HK-2 (cell line): ENCODE results near the gene DLAT.
"Not testable (repeated sequence)": the region's sequence is repeated elsewhere in the genome, so short reads cannot be mapped to it uniquely, and the experiment has no call there.

Experiments used
- DNase-seq: peaks from one replicate; pipeline ENCODE4 v3.0.0-alpha.2; 2018; ENCODE audit not compliant: unreplicated experiment

Gene DLAT

GRCh38 chr11:112024773-112025678 is at the start of gene DLAT:
TSS of gene DLAT (plus strand) at chr11:112025408. CDS start at chr11:112025473, 65 bp downstream.
- peak; percentile 67 for DNase-seq

DNA sequence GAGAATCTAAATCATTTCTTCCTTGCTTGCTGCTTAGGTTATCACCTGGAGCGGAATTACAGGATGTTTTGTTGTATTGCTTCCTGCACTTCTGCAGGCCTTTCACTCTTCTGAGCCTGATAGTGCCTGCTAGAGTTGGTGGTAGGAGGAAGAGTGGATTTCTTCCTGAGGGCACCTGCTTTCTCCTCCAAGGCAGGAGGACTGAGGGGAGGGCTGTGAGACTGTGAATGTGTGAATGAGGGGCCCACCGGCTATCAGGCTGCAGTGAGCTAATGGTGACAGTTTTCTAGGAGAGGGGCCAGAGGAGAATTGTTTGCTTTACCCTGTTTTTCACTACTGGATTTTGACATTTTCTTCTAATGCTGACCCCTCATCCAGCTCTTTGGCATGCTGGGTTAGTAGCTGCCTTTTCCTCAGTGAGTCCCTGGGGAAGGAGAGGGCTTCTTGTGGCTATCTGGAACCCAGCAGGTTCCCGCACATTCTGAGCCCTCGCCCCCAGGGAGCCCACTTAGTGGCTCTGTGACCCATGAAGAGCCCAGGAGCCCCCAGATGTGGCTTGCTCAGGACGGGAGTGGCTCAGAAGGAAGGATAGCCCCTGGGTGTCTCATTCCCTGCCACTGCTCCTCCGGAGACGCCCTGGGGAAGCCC is 49.0 kb upstream of the DLAT start:
- DNase-seq: no peak

DNA sequence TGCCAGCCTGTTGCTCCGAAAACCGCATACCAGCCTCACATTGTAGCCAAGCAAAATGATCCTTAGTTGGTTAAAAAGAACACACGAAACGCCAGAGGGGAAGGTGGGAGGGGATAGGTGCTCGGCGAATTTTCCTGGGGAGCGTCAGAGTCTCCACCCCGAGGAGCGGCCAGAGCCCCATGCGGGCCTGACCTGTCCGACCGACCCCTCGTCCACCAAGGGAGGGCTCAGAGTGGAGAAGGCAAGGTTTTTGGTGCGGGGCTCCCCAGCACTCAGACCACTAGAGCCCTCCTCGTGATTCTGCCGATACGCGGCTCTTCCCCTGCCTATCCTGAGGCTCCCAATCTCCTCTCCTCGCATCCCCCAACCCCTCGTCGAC is 48.5 kb upstream of the DLAT start:
- no peak for DNase-seq

- no peak for DNase-seq
Measured at GRCh38 chr11:111977146-111978027, 47.8 kb upstream of the DLAT start.

- no peak for DNase-seq
Measured at GRCh38 chr11:111978028-111978771, 47.0 kb upstream of the DLAT start.

GRCh38 chr11:111980062-111980461 is 45.1 kb upstream of the DLAT start:
- no peak for DNase-seq

DNA sequence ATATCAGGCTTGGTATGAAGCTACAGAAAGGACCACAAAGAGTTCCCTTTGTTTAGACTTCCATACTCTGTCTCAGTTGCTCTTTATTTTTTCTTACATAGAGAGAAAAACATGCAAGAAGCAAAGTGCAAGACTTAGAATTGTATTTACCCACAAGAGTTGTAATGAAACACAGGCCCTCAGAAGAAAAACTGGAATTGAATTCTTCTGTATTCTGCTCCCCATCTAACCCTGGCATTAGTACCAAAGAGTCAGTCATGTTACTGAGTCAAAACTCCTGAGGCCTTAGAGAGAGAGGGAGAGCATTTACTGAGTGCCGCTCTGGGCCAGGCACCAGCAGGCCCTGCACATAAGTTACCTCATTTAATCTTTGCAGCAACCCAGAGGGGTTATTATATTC is 43.9 kb upstream of the DLAT start:
- no peak for DNase-seq

DNA sequence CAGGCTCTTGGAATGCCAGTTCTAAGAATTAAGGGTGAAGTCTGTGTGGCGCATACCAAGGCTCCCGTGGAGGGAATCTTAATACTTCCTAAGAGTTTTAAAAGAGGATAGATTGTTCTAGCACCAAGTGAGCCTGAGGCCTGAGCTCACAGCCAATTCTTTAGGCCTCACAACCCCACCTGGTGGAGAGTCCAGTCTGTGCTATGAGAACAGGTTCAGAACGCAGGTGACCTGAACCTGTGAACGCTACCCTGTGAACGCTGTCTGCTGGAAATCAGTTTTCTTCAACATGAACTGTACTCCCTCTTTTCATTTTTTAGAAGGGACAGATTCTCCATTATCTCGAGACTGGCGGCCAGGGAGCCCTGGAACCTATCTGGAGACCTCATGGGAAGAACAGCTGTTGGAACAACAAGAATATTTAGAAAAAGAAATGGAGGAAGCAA is 43.2 kb upstream of the DLAT start:
- peak; percentile 26 for DNase-seq

GRCh38 chr11:111982541-111983186 is 42.5 kb upstream of the DLAT start:
- no peak for DNase-seq

- no peak for DNase-seq
Measured at GRCh38 chr11:111983187-111983986, 41.8 kb upstream of the DLAT start.

DNA sequence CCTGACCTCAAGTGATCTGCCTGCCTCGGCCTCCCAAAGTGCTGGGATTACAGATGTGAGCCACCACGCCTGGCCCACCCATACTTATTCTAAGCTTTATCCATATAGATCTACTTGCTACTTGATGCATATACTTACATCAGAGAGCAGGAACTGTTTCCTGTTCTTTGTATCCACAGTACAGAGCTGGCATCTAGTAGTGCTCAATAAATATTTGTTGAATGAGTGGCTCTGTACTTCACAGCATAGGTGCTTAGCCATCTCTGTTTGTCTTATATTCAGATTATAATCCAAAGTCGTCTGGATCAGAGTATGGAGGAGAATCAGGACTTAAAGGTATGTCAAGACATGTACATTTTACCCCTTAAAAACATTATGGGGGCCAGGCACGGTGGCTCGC is 38.6 kb upstream of the DLAT start:
- no peak for DNase-seq

DNA sequence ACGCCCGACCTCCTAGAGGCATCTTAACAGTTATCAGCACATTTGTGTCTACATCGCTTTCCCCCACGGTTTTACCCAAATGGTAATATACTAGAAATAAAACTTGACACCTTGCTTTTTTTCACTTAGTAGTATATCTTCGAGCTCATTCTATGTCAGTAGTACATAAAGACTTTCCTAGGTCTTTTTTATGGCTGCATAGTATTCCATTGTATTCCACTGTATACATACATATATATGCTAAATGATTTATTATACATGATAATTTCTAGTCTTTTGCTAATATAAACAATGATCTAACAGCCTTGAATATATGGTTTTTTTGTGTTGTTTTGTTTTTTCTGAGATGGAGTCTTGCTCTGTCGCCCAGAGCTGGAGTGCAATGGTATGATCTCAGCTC is 34.8 kb upstream of the DLAT start:
- no peak for DNase-seq

GRCh38 chr11:111992206-111992855 is 32.9 kb upstream of the DLAT start:
- no peak for DNase-seq

GRCh38 chr11:111996129-111996528 is 29.1 kb upstream of the DLAT start:
- DNase-seq: no peak

GRCh38 chr11:111996669-111997068 is 28.5 kb upstream of the DLAT start:
- not testable (repeated sequence) for DNase-seq

DNA sequence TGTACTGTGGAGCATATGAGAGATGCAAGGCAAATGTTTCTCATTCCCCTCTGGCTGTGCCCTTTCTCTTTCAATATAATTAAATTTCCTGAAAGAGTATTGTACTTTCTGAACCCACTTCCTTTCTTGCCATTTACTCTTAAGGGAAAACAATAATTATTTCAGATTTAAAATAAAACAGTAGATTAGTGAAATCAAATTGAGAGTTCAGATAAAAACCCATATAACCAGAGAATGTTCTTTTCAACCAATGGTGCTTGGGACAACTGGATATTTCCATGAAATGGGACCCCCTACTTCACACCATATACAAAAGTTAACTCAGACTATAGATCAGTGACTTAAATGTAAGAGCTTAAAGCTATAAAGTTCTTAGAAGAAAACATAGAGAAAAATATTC is 26.1 kb upstream of the DLAT start:
- DNase-seq: no peak

DNA sequence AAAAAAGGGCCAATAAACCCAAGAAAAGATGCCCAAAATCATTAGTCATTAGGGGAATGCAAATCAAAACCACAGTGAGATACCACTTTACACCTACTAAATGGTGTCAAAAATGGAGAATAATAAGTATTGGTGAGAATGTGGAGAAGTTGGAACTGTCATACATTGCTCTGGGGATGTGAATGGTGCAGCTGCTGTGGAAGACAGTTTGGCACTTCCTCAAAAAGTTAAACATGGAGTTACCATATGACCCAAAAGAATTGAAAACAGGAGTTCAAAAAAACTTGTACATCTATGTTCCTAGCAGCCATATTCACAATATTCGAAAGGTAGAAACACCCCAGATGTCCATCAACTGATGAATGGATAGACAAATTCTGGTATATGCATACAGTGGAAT is 24.5 kb upstream of the DLAT start:
- DNase-seq: no peak

DNA sequence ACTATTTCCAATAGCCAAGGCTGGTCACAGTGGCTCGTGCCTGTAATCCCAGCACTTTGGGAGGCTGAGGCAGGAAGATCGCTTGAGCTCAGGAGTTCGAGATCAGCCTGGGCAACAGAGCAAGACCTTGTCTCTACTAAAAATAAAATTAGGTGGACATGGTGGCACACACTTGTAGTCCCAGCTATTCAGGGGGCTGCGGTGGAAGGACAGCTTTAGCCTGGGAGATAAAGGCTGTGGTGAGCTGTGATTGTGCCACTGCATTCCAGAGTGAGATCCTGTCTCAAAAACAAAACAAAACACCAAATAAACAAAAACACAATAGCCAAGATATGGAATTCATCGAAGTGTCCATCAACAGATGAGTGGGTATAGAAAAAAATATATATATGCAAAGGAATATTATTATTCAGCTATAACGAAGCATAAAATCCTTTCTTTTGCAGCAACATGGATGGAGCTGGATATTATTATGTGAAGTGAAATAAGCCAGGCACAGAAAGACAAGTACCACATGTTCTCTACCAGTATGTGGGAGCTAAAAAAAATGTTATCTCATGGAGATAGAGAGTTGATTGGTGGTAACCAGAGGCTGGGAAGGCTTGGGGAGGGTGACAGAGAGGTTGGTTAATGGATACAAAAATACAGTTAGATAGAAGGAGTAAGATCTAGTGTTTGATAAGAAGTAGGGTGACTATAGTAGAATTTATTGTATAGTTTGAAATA is 22.6 kb upstream of the DLAT start:
- no peak for DNase-seq

DNA sequence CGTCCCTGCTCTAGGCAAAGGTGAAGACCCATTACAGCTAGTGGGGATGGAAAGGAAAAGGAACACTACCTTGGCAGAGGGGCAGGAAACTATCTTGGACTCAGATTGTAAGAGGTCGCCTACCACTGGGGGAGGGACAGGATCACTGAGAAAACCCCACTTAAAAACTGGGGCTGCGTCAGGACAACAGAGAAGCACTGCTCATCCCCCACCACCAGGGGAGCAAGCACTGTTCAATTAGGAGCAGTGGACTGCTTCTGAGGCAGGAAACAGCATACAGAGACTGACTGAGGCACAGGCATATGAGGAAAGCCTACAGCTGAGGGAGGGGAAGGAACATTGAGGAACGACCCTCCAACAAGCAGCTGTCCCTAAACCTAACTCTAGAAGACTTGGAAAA is 20.8 kb upstream of the DLAT start:
- DNase-seq: no peak
